ENCODE measurements around the gene CPVL.

Gene CPVL

DNA sequence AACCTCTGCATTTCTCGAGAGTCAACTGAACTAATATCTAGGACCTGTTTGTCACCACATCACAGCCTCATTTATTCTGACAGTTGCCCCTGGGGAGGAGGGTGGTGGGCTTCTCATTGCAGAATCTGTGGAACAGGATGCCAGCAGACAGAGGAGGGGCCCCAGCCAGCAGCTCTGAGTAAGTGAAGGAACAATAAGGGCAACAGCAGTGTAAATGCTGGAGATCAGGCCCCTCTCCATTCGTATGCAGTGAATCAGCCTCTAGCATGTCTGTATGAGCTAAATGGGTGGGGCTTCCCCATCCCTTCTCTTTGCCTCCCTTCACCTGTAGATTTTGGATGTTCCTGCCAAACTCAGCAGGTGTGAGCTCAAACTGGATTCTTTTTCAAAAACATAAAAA, 7.7 kb upstream of the CPVL start:
- no peak for DNase-seq

DNA sequence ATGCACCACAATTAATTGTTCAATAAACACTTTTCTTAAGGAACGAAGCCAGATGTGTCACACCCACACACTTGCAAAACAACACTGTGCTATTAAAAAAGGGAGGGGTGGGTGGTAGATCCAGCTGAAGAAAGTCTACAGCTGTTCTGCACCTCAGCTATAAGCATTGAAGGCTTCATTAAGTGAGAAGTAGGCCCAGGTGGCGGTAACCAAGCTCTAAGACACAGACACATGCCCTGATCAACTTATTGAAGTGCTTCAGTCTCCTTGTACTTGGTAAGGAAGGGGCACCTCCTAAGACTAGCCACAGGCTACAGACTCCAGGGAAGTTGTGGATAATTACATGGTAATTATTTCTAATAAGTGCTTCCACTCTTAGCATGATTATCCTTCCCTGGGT, 4.5 kb upstream of the CPVL start:
- DNase-seq: no peak

DNA sequence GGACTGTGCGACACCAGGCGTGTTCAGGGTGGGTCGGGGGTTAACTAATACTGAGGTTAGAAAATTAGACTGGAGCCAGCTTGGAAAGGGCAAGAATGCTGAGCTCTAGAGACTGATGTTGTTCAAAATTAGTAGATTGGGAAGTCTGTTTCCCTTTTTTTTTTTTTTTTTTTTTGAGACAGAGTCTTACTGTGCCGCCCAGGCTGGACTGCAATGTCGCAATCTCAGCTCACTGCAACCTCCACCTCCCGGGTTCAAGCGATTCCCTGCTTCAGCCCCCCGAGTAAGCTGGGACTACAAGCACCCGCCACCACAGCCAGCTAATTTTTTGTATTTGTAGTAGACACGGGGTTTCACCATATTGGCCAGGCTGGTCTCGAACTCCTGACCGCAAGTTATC, 2.7 kb upstream of the CPVL start:
- DNase-seq: no peak

DNA sequence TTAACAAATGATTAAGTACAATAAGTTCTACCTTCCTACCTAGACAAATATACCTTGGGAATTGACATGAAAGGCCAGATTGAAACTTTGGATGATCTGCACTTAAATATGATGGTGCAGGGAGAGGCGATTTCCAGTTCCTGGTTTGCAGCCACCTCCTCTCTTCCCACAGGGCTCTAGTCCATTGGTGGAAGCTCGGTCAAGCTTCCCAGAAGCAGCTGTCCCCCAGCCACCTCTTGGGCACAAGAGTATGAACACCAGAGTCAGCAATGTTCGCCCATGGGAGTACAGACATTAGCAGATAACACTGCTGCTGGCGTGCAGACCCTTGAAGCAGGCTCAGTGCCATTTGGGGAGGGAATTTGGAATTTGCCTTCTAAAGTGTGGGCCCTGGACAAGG, 1.5 kb upstream of the CPVL start:
- no peak for DNase-seq

DNA sequence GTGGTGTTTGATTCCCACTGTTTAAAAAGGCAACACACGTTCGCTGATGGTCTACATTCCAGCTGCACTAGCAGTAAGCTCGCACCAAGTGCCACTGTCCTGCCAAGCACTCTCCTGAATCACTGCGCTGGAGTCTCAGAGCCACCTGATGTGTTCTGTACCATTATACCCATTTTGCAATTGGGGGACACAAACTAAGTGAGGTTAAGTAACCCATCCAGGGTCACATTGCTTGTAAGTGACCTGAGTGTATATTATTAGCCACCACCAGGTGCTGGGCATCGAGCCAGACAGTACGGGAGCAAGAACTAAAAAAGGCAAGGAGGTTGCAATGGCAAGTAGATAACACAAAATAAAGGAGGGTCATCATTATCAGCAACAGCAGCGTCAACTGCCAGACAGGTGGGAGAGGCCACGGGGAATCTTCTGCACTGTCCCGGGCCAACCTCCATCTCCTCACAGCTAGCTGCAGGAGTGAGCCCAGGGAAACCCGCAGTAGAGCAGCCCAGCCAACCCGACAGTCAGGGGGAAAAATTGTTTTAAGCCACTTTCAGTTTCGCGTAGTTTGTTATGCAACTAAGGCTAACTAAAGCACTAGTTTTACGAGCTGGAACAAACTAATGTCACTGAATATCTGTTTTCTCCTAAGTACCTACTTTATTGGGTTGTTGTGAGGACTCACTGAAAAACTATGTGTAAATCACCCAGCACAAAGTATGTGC, 712 bp upstream of the CPVL start:
- DNase-seq: peak; percentile 41

DNA sequence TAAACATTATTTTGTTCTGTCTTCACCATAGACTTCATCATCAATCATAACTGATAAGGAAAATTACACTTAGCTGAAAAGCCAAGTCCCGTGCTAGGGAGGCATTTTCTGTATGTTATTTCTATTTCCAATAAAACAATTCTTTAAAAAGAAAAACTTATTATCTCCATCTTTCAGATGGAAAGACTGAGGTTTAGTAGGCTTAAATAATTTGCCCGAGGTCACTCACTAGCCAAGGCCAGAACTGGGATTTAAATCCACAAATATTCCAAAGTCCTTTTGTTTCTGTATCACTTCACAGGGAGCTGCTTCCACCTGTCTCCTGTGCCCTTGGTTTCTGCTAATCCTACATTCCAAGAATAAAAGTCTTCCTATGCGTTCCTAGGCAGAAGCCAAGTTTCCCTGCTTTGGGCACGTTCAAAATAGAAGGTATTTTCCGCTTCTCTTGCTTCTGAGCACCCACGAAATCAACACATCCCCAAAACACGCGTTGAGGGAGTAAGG, 732 bp downstream of the CPVL start:
- no peak for DNase-seq

DNA sequence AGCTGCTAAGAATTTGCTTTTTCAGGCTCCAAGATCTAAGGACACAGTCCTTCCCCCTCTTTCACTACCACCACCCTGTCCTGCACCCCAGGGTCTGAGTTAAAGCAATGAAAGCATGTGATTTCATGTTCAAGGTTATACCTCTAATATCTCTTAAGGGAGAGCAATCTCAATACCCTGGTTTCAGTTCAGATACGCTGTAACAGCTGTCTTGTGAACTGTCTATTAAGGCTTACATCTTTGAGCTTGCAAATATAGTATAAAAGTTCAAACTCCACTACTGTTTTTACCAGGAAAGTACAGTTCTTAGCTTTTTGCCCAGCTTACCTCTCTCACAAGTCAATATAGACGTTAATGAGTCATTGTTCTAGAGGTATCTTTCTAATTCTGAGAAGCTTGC, 2.6 kb downstream of the CPVL start:
- no peak for DNase-seq

DNA sequence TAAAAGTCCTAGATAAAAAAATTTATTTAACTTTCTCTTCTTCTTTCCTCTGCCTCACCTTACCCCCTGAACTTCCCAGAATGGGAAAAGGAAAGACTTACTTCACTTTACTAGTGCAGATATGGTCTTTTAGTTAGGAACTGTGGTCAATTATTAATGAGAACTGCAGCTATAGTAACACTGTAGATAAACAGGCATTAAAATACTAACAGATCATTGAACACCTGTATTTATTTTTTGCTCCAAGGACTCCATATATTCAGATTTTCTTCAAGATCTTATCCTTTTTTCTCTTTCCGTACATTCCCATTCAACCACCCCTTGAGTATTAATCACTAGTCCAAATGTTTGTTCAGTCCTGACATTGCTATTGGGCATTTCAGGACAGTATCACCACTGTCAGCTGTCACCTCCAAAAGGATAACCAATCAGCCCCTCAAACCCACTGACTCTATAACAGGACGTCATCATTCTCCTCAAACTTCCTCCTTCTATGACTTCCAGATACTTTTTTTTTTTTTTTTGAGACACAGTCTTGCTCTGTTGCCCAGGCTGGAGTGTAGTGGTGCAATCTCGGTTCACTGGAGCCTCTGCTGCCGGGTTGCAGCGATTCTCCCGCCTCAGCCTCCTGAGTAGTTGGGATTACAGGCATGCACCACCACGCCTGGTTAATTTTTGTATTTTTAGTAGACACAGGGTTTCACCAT, 4.2 kb downstream of the CPVL start:
- DNase-seq: no peak

DNA sequence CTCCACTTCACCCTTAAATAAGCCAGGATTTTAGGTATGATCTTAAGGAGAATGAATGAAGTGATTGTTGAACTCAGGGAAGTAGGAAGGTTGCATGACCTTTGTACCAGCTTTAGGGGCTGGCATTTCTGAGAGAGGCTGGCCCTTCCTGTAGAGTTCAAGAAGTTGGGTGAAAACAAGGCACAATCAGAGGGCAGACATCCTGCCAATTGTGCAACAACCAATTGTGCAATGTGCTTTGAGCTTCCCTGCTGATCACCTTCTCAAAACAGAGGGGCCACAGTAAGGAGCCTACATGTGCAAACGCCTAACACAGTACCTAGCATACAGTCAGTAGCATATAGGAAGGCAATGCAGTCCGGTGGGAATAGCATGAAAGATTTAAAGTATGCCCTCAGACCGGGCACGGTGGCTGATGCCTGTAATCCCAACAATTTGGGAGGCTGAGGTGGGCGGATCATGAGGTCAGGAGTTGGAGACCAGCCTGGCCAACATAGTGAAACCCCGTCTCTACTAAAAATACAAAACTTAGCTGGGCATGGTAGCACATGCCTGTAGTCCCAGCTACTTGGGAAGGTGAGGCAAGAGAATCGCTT, 5.4 kb downstream of the CPVL start:
- peak; percentile 19 for DNase-seq

DNA sequence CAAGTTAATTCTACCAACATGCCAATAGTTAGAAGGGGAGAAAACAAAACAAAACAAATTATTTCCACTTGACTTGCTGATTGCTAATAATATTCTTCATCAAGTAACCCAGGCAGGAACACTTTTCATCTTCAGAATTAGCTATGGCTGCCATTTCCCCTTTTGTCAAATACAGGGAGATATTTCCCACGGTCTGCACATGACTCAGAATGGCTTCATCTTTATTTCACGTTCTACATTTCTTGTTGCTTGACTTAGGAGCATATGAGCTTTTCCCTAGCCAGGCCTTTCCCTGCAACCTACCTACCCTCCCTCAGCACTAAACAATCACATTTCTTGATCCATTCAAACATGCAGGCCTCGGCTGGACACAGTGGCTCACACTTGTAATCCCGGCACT, 6.5 kb downstream of the CPVL start:
- no peak for DNase-seq

DNA sequence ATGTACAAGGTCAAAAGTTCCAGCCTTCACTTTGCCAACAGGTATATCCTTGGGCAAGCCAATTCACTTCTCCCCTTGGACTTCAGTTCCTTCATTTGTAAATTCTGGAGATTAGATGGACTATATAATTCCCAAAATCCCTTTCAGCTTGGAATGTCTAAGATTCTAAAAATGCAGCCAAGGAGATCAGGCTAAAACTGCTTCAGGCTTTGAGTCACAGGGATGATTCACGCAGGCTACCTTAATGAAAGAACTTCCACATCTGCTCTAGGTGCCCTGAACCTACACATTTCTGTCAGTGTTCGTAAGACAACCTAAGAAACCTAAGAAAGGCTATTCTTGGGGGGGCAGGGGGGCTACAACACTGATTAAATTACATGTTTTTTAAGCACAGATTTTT, 7.1 kb downstream of the CPVL start:
- no peak for DNase-seq

DNA sequence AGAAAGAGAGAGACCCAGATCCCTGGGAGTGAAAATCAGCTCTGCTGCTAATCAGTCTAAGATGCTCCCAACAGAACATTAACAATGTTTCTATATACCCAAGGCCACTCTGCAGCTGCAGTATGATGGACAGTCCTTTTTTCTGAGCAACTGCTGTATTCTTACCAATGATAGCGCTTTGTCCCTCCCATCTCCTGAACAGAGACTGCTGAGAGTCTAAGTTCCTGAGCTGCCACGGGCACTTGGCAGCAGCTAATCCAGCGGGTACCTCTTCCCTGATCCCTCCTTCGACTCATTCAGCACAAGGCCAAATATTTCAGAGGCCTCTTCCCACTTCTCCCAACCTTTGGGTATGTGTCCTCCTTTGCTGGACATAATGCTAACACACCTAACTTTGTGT, 7.7 kb downstream of the CPVL start:
- no peak for DNase-seq

DNA sequence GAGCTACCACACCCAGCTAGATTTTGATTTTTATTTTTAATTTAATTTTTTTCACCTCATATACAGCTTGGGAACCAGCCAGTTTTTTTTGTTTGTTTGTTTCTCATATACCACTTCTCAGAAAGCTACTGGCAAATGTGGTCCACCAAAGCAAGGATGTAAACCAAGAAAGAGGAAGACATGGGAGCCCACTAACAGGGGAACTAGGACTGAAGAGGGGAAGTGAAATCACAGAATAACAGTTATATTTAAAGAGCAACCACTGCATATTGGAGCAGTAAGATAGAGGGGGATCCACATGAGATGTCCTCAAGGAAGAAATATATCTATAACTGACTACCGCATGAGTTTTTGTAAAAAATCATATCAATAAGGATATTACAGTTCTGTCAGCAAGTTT, 10.5 kb downstream of the CPVL start:
- no peak for DNase-seq

DNA sequence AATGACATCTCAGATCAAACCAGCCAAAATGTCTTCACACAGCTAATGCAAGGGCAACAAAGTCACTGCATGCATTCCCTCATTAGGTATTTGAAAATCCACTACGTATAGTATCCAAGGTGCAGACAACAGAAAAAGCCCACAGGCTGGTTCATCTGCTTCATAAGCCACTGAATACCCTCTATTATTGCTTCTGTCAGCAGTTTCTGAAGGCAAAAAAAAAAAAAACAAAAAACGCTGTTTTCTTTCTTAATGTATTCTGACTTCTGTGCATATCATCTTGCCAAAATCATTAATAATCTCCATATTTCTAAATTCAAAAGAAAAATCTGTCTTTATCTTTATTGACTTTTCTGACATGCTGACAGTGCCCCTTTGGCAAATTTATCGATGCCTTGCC, 13.4 kb downstream of the CPVL start:
- DNase-seq: no peak

DNA sequence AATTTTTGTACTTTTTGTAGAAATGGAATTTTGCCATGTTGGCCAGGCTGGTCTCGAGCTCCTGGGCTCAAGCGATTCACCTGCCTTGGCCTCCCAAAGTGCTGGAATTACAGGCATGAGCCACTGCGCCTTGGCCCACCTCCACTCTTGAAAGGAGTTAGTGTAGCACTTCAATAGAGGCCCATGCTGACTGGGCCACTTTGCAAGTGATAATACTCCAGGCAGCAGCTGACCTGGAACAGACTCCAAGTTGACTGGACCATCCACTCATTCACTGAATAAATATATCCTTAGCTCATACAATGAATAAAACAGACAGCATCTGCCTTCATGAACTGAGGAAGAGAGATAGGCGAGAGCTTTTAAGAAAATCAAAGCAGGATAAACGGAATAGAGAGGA, 14.7 kb downstream of the CPVL start:
- no peak for DNase-seq

DNA sequence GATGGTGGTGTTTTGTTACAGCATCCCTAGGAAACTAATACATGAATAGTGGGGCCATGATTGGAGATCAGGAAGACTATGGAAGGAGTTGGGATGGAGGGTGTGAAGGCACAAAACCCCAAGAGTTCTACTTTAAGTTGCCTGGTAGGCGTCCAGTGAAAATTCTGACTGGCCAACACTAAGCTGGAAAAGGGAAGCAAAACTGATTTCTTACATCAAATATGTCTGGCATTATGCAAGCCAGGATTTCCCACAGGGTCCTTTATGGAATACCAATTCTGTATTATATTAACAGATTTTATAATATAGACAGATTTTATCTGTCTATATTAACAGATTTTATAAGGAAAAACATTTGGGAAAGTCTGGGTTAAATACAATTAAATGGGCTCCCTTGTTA, 16.2 kb downstream of the CPVL start:
- DNase-seq: no peak

DNA sequence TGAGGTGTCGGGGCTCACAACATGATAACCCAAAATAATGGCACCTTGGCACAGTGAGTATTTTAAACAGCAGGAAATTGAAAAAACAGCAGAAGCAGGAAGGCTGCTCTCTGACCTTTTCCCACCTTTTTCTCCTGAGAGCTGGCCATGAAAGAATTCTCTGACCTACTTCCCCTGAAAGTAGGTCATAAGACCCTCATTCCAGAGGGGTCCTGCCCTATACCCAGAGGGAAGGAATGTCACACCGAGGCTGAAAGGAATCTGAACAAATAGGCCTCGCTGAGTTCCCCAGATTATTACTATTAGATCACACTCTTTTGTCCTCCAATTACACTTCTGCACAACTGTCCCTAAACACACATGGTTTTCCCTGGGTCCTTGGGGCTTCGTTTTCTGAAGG, 18.8 kb downstream of the CPVL start:
- no peak for DNase-seq

DNA sequence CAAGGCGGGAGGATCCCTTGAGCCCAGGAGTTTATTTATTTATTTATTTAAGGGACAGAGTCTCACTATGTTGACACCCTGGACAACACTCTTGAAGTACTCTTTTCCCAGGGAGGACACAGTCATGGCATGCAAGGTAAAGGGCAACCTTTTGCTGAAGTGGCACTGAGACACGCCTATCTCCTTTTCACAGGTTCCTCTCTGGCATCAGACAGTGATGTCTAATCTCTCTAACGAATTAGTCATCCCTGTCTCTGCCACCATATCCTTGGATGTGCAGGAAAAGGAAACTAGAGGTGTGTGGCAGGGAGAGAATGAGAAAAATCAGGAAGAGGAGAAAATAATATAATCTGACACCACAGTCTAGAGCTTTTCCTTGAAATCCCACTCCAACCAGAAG, 19.5 kb downstream of the CPVL start:
- no peak for DNase-seq

DNA sequence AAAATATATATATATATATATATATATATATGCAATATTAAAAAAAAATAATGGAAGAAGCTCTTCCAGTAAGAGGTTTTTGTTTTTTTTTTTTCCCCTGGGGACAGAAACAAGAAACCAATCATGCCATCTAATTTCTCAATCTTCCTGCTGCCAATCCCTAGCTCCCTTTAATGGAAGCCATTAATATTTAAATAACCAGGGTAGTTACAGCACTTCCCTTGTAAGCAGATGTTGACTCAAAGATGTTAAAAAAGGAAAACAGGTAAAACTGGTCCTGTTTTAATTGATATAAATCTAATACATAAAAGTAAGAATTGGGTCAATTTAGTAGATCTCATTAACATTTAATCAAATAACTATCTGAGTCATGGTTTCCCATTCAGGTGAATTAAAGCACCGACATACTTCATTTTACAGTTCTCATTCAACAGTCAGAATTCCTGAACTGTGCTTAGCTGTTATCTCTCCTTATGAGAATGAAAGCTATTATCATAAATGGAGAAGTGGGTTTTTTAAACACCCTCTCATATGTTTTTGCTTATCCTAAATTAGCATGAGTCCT, 22.6 kb downstream of the CPVL start:
- no peak for DNase-seq

DNA sequence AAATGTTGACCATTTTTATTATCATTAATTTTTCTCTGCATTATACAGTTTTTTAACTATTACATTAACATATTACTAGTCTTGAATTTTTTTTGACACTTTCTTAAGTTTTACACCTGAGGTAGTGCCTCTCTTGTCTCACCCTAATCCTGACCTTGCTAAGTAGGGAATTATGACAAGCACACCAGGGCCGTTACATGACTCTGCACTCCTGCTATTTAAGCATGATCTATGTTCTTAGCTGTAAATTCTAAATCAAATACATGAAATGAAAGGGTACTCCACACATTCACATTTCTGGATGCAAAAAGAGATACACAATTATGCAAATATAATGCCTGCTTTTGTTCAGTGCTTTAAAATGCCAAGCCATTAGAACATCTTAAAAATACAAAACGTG, 23.6 kb downstream of the CPVL start:
- no peak for DNase-seq

DNA sequence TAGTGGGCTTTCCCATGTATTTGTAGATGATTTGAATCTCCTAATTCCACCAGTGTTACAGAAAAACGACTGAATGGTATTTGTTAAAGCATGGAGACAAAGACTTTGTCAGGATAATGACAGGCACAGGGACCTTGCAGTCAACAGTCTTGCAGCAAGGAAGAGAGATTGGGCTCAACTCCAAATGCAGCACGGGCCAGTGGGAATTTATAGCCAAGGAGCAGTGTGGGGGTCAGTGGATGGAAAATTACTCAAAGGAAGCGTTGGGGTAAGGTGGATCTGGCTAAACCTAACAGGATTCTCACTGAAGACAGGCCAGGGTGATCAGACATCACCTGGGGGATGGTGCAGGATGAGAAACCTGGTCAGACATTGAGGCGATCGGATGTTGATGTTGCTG, 24.3 kb downstream of the CPVL start:
- DNase-seq: no peak

DNA sequence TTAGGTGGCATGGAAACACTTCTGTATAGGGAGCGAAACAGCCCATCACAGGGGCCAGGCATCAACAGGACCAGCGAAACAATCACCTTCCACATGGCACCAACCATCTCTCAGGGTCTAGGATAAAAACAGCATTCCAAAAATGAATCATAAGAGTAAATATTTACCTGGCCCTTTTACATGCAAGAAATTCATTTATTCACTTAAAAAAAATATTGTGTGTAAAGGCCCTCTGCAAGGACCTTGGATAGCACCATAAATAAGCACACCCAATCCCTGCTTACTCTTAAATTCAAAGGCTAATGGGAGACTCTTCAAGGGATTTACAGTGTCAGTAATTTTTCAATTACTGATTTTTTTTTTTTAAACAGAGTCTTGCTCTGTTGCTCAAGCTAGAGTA, 25.4 kb downstream of the CPVL start:
- DNase-seq: no peak

DNA sequence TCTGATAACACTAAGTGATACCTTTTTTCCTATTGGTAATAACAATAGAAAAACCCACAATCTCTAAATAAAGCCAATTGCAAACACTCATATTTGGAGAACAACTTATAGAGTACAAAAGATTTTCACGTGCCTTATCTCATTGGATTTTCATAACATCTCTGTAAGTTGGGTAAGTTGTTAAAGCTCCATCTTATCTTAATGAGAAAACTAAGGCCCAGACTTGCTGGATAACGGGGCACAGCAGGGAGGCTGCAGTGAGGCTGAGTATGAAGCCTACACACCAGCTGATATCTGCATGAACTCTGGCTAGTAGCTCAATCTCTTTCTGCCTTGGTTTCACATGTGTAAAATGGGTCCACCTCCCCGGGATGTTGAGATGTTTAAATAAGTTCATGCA, 26.8 kb downstream of the CPVL start:
- no peak for DNase-seq

All from right hindlimb (tissue), 1 donor.